Measurements from ENCODE around the gene CKLF. TPM values are rescaled to one million over a fixed set of nuclear protein-coding genes. Genes with fewer than 3 reads are reported as not detected.

Gene CKLF
- total RNA-seq, 1 experiment from 2014 or later, result 47.9 TPM

DNA sequence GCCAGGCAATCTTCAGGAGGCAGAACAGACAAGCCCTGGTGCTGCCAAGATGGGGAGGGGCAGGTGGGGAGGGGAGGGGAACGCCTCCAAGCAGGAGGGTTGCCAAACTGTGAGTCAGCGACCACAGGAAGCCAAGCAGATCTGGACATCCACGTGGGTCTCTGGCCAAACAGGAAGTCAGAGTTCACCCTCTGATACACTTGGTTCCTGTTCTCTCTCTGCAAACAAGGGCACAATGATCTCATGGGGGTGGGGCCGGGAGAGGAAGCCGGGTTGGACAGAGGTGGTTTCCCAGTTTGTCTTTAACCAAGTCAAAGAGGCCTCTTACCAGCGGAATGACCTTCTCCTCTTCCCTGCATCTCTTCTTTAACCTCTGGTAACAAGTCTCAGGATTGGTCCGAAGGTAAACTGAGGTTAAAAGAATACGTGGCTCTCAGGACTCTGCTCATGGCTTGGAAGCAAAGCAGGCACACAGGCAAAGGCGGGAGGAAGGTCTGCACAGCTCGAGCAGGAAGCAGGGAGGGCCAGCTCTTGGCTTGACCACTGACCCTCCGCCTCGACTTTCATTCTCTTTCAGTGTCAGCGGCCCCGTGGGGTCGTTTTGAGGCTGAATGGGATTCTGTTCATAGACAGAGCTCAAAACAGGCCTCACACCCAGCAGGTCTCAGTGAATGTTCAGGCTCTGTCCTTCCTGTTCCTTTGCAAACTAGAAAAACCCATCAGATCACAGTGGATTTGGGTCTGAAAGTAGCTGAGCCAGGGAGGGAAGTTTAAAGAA lies 35.4 kb upstream of the CKLF start:
- intact Hi-C loops (cut with micrococcal nuclease), result loop anchor here (1.0 to 2.0 kb wide), 2 partner anchors 9 to 108 kb away; no protein-coding TSS in a partner anchor
- H2AFZ ChIP-seq (ENCODE audit: low read length), result no peak overlapping the region
- CTCF ChIA-PET, result no interaction called here

DNA sequence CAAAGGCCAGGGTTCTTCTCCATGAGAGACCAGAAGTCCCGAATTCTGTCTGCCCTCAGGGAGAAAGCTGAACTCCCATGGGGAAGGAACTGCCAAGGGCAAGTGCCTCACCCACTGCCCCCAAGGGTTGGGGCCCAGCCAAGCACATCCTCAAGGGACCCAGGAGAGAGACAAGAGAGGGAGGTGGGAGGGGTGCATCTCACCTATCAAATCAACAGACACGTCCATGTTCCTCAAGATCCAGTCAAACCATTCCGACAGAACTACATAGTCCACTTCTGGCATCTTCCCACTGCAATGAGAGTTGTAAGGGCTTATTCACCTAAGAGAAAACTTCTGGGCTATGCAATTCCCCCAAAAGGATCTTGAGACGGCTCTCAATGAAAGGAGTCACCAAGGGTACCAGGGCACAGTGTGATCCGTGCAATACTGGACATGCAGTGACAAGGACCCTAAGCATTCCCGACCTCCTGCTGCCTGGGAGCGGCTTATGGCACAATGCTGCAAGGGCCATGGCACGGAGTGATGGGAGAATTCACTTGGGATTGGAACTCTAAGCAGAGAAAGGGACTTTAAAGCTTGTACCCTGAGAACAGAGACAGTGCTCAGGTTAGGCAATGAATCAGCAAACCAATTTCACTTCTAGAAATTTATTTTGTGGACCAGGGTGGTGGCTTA lies 34.7 kb upstream of the CKLF start:
- BruUV-seq (replicated peaks), result no TSS peak
- H3K9me2 ChIP-seq (replicated peaks; ENCODE audit: low read length), result no peaks in the 10 kb centered on the region
- no peak overlapping the region for H3K4me3 ChIP-seq (ENCODE audit: low read length)
- ChIA-PET CTCF (no interaction called here), POLR2A (ENCODE audit: unreplicated experiment) (interaction anchor here (0.6 kb wide), 1 partner anchor 96 kb away, joined by 3 read pairs; no protein-coding TSS in a partner anchor)
- no peaks in the 10 kb centered on the region for H3K27me3 ChIP-seq (ENCODE audit: low read length)
- no peak overlapping the region for H2AFZ ChIP-seq (ENCODE audit: low read length)
- peak overlapping the region; percentile 66 for H3K4me2 ChIP-seq (ENCODE audit: low read length)
- peaks cover 44% of the 10 kb centered on the region for H3K4me1 ChIP-seq (ENCODE audit: insufficient read depth, low read length)
- DNase-seq (no peak), ATAC-seq (no peak)
- no peaks in the 10 kb centered on the region for H3F3A ChIP-seq (ENCODE audit: low read length, unreplicated experiment)
- TF ChIP-seq EZH2 (IDR thresholded peaks at IDR 0.05; ENCODE audit: low read length, unreplicated experiment), result no peak
- no peak for TF ChIP-seq EZH2phosphoT487 (IDR thresholded peaks at IDR 0.05; ENCODE audit: borderline replicate concordance, low read length)
- TF ChIP-seq, protein P1, sequence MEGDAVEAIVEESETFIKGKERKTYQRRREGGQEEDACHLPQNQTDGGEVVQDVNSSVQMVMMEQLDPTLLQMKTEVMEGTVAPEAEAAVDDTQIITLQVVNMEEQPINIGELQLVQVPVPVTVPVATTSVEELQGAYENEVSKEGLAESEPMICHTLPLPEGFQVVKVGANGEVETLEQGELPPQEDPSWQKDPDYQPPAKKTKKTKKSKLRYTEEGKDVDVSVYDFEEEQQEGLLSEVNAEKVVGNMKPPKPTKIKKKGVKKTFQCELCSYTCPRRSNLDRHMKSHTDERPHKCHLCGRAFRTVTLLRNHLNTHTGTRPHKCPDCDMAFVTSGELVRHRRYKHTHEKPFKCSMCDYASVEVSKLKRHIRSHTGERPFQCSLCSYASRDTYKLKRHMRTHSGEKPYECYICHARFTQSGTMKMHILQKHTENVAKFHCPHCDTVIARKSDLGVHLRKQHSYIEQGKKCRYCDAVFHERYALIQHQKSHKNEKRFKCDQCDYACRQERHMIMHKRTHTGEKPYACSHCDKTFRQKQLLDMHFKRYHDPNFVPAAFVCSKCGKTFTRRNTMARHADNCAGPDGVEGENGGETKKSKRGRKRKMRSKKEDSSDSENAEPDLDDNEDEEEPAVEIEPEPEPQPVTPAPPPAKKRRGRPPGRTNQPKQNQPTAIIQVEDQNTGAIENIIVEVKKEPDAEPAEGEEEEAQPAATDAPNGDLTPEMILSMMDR (conservative IDR thresholded peaks at IDR 0.05; ENCODE audit: low read depth, low read length), result no peak
- H4K20me1 ChIP-seq (ENCODE audit: low read length), result no peaks in the 10 kb centered on the region
- no peaks in the 10 kb centered on the region for H3K9me3 ChIP-seq (ENCODE audit: low read length)
- H3K36me3 ChIP-seq (ENCODE audit: low read depth, low read length), result no peaks in the 10 kb centered on the region
- intact Hi-C loops (cut with micrococcal nuclease), result loop anchor here (2.0 kb wide), 1 partner anchor 109 kb away; no protein-coding TSS in a partner anchor
- peak overlapping the region; percentile 47; the same call in 1 of the 2 replicates for H3K9ac ChIP-seq (ENCODE audit: low read length)
- H3K27ac ChIP-seq (ENCODE audit: low read length), result peak overlapping the region; percentile 77
- no peaks in the 10 kb centered on the region for H3K79me2 ChIP-seq (ENCODE audit: low read length)

More for the DNA sequence above, 35.4 kb upstream of the CKLF start:
- POLR2A ChIA-PET (ENCODE audit: unreplicated experiment), result interaction anchor here (0.6 kb wide), 1 partner anchor 97 kb away, joined by 3 read pairs; no protein-coding TSS in a partner anchor
- Histone ChIP-seq H3K9me2 (replicated peaks; ENCODE audit: low read length) (no peaks in the 10 kb centered on the region), H3K4me3 (ENCODE audit: low read length) (0 out of 2 replicates have a peak overlapping the region, but pooled peaks have one; percentile 6), H3K4me2 (ENCODE audit: low read length) (peak overlapping the region; percentile 66), H4K20me1 (ENCODE audit: low read length) (no peaks in the 10 kb centered on the region), H3K4me1 (ENCODE audit: insufficient read depth, low read length) (peaks cover 47% of the 10 kb centered on the region), H3K9me3 (ENCODE audit: low read length) (no peaks in the 10 kb centered on the region), H3K36me3 (ENCODE audit: low read depth, low read length) (no peaks in the 10 kb centered on the region), H3F3A (ENCODE audit: low read length, unreplicated experiment) (peaks cover 4% of the 10 kb centered on the region), H3K9ac (ENCODE audit: low read length) (peak overlapping the region; percentile 47), H3K79me2 (ENCODE audit: low read length) (no peaks in the 10 kb centered on the region), H3K27me3 (ENCODE audit: low read length) (no peaks in the 10 kb centered on the region), H3K27ac (ENCODE audit: low read length) (peak overlapping the region; percentile 77)
- ATAC-seq (peak; percentile 74), DNase-seq (peak; percentile 95)
- TSS peak; percentile 96 for BruUV-seq (replicated peaks)
- TF ChIP-seq EZH2 (IDR thresholded peaks at IDR 0.05; ENCODE audit: low read length, unreplicated experiment) (no peak), EZH2phosphoT487 (IDR thresholded peaks at IDR 0.05; ENCODE audit: borderline replicate concordance, low read length) (0 out of 2 replicates have a peak, but pooled peaks have one; percentile 38)

DNA sequence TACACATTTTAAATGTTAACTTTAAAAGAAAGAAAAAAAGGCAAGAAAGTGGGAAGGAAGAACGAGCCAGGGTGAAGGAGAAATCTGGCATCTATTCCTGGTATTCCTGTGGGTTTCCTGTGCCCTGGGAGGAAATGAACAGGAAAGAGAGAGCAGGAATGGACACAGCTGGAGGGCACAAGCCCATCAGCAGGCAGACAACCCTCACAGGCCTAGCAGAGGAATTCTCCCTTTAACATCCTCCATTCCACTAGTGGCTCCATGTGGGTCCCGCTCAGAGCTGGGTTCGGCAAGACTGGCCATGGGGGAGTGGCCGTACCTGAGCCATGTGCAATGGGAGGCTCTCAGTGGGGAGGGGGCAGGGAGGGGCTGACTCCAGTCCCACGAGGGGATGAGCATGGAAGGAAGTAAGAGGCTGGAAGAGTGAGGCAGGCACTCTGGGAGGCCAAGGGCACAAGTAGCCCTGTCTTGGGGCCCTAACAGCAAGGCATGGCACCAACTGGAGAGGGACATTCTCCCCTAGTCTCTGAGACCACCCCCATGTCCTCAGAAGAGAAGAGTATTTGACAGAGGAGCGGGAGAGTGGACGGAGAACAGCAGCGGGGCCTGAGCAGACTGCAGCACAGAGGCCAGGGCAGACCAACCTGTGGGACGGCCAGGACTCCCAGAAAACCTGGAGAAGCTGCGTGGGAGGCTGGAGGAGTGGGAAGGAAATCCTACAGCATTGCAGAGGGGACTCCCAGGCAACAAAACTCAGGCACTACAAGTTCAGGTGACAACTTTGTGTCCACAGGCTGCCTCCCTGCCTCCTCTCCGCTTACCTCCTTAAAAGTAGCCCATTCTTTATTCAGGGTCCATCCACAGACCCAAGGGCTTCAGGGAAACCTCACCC lies 32.6 kb upstream of the CKLF start:
- intact Hi-C loops (cut with micrococcal nuclease), result no loop called here
- ATAC-seq (no peak), DNase-seq (no peak)
- Histone ChIP-seq H3K9me3 (ENCODE audit: low read length) (no peaks in the 10 kb centered on the region), H2AFZ (ENCODE audit: low read length) (no peak overlapping the region), H3K27ac (ENCODE audit: low read length) (no peak overlapping the region), H4K20me1 (ENCODE audit: low read length) (no peaks in the 10 kb centered on the region), H3K9ac (ENCODE audit: low read length) (no peak overlapping the region), H3K4me2 (ENCODE audit: low read length) (no peak overlapping the region), H3K4me1 (ENCODE audit: insufficient read depth, low read length) (peaks cover 34% of the 10 kb centered on the region), H3K27me3 (ENCODE audit: low read length) (no peaks in the 10 kb centered on the region), H3K9me2 (replicated peaks; ENCODE audit: low read length) (no peaks in the 10 kb centered on the region), H3F3A (ENCODE audit: low read length, unreplicated experiment) (no peaks in the 10 kb centered on the region), H3K36me3 (ENCODE audit: low read depth, low read length) (no peaks in the 10 kb centered on the region), H3K4me3 (ENCODE audit: low read length) (no peak overlapping the region), H3K79me2 (ENCODE audit: low read length) (no peaks in the 10 kb centered on the region)
- POLR2A ChIA-PET (ENCODE audit: unreplicated experiment), result no interaction called here
- TF ChIP-seq EZH2phosphoT487 (IDR thresholded peaks at IDR 0.05; ENCODE audit: borderline replicate concordance, low read length) (no peak), EZH2 (IDR thresholded peaks at IDR 0.05; ENCODE audit: low read length, unreplicated experiment) (no peak)
- TF ChIP-seq, protein P1 (conservative IDR thresholded peaks at IDR 0.05; ENCODE audit: low read depth, low read length), result no peak
- CTCF ChIA-PET, result no interaction called here
- no TSS peak for BruUV-seq (replicated peaks)
